ENCODE results near the gene FERMT3.
"Not testable (repeated sequence)": the region's sequence is repeated elsewhere in the genome, so short reads cannot be mapped to it uniquely, and the experiment has no call there.

Gene FERMT3

GRCh38 chr11:64237484-64237951 is 31.0 kb downstream of the FERMT3 start:
- no peak for DNase-seq

DNA sequence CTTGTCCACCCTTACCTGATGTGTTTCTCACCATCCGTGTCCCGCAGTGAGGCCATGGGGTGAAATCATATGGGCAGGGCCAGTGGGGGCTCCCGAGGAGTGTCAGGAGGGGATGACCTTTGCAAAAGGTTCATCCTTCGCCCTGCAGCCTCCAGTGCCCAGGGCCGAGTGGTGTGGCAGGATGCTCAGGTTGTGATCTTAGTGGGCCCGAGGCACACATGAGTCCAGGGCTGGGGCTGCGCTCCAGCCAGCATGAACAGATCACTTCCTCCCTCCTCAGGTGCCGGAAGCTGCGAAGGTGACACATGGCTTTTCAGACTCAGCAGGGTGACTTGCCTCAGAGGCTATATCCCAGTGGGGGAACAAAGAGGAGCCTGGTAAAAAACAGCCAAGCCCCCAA is 31.6 kb downstream of the FERMT3 start:
- no peak for DNase-seq

- no peak for DNase-seq
Observed at GRCh38 chr11:64238999-64239398, 32.5 kb downstream of the FERMT3 start.

DNA sequence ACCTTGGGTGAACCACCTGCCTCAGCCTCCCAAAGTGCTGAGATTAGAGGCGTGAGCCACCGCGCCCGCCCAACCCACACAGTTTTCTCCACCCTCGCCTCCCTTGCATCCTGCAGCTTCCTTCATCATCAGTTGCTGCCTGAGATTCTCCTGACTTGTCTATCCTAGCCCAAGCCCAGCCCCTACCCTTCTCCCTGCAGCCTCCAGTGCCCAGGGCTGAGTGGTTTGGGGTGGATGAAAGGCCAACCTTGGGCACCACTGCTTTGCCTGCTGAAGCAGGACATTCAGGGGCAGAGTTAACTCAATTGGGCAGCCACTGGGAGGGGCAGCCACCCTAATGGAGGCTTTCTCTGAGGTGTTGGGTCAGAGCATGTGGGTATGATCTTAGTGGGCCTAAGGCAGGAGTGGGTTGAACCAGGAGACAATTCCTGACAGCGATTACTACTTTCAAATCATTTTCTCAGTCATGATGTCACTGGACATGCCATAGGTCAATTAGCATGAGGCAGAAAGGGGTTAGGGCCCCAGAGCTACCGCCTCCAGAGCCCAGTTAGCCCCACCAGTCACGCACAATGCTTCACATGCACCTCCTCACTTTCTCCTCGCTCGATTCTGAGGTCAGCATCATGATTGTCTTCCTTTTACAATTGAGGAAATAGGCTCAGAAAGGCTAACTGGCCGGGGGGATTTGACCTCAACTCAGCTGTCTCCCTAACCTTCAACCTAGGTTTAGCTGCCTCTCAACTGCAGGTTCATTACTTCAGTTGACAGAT is 33.3 kb downstream of the FERMT3 start:
- no peak for DNase-seq

DNA sequence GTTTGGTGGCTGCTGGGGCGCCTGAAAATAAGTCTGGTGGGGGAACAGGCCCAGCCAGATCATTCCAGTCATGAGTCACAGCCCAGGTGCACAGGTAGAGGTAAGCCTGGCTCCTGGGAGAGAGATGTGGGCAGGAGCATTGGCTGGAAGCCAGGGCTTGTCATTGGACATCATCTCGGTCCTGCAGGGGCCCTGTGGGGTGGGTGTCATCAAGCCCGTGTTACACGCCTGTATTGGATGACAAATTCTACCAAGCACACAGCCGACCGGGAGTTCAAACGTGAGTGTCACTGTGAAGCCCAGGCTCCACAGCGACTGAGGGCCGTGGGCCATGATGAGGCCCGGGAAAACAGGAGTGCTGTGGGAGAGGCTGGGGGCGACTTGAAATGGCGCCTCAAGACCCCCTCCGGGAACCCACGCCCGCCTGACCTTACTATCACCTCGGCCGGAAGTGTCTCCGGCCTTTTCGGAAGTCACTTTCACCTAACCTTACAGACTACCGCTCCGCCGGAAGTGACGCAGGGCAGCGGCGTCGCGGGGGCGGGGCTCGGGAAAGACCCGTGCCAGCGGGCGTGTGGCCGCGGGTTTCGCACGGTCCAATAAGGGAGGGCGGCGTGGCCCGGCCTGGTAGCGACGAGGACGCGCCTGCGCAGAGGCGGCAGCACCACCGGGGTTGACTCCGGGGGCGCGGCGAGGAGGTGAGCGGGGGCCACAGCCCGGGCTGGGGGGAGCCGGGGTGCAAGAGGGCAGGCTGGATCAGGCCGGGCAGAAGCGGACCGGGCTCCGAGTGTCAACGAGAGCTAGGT is 34.1 kb downstream of the FERMT3 start, which contains the start of gene FKBP2:
Gene FKBP2, plus strand, starts transcription at position 661 of the 806 bp plus-strand sequence. CDS start 1,293 bp downstream, outside the sequence.
- DNase-seq, result peak; percentile 99

- DNase-seq, result peak; percentile 100
Observed at GRCh38 chr11:64241241-64241490, 34.6 kb downstream of the FERMT3 start.

DNA sequence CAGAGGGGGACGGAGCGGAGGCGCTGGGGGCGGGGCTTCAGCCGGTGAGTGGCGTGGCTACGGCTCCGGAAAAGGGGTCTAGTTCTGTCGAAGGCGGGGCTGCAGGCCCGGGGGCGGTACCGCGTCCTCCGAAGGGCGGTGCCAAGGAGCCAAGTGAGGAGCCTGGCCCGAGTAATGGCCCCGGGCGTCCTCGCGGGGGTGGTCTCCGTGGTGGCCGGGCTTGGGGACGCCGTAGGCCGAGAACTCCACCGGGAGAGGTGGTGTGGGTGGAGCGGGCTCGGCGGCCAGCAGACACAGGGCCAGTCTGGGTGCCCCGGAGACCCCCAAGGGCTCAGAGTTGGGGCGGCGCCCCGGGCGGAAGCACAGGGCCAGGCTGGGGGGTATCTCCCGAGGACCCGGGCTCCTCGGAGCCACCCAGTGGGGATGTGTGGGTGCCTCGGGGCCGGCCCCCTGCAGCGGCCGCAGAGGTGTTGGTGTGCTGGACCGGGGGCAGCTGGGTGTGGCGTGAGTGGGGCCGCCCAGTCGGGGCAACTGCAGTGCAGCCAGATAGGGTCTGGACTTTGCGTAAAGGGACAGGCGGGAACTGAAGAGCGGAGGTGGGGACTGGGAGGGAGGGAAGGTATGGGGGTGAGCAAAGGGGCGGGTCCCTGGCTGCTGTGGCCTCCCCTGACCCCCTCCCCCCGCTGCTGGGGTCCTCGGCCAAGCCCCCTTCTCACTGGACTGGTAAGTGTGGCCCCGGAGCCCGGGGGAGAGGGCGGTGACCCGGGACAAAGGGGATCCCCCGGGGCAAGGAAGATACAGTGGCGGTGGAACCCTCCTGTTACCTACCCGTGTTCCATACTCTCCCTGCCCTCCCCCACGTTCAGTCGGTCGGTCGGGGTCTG is 35.2 kb downstream of the FERMT3 start:
- DNase-seq, result no peak

GRCh38 chr11:64243236-64243854 is 36.8 kb downstream of the FERMT3 start:
- DNase-seq, result no peak

DNA sequence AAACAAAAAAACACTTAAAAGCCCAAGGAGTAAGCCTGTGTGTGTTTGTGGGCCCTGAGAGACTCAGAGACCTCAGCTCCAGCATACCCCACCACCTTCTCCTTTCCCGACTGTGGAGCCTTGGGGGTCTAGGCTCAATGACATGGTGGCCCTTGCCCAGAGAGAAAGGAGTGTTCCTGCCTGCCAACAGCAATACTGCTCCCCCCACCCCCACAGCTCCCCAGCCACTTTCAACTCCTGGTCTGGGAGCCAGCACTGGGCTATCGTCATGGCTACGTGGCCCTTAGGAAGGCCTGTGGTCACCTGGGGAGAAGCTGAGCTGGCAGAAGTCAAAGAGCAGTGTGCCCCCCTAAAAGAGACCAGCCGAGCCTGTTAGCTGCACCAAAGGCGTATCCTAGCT is 37.6 kb downstream of the FERMT3 start:
- no peak for DNase-seq

DNA sequence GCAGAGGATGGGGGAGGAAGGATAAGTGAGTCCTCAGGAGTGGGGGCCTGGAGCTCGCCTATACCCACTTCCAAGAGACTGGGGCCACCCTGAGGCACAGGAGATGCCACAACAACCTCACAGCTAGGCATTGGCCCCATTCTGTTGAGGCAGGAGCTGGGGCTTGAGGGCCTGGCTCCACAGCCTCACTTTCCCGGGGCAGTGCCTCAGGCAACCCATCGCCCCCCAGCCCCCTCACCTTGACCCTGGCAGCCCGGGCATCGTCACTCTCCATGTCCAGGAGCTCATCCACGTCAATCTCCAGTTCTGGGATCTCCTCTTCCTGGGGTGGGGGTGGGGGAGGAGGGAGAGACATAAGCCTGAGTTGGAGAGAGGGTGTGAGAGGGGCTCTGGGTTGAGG is 38.4 kb downstream of the FERMT3 start:
- DNase-seq, result no peak

GRCh38 chr11:64245401-64245796 is 38.9 kb downstream of the FERMT3 start:
- no peak for DNase-seq

GRCh38 chr11:64245797-64246620 is 39.5 kb downstream of the FERMT3 start:
- DNase-seq, result peak; percentile 86

GRCh38 chr11:64246621-64246870 is 40.0 kb downstream of the FERMT3 start:
- not testable (repeated sequence) for DNase-seq

GRCh38 chr11:64246871-64247728 is 40.6 kb downstream of the FERMT3 start, which contains the start of gene PPP1R14B:
Gene PPP1R14B, minus strand, starts transcription at chr11:64246943. Its CDS starts 270 bp downstream, at chr11:64246673.
- DNase-seq, result peak; percentile 90

GRCh38 chr11:64247729-64248531 is 41.4 kb downstream of the FERMT3 start:
- DNase-seq, result no peak

DNA sequence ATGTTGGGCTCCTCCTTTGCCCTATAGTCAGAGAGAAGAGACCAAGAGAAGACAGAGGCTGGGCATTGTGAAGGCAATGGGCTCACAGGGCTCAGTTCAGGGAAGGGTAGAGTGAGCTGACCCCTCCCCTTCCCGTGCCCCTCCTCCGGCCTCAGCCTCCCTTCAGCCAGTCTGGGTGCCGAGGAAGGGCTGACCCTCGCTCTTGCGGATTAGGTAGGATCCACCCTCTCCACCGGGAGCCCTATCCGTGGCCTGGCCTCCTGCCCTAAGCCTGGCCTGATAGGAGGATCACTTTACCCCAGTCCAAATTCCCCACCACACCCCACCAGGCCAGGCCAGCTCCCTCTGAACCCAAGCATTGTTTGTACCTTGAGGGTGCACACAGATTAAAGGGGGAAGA is 42.1 kb downstream of the FERMT3 start:
- no peak for DNase-seq

- DNase-seq, result no peak
Observed at GRCh38 chr11:64249038-64249437, 42.5 kb downstream of the FERMT3 start.

DNA sequence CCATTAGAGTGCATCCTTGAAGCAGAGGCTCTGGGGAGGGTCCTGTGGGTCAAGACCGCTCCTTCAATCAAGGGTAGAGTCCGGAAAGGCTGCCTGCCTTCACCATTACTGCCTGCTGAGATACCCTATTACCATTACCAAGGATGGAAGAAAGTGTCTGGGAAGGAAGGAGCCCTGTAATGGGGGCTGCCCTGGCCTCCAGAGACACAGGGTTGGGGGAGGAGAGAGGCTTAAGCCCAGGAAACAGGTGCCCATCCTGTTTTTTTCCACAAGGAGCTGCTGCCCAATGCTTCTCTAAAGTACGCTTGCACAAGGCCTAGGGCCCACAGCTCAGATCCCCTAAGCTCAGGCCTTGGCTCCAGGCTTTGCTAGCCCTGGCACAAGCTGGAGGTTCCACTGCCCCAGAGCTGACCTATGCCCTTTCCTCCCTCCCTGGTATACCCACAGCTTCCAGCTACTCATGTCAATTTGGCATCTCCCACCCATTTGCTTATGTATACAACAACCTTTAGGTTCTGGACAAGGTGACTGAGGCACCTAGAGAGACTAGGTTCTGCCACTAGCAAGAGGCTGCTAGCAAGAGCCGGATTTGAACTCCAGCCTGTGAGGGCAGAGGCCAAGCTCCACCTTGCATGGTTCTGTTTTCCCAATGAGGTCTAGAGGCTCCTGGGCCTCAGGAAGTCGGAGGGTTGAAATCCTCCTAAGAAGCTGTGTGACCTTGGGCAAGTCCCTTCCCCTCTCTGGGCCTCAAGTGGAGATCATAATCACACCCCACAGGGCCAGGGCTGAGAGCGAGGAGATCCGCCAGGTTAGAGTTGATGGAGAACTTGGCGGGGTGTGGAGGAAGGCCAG is 43.3 kb downstream of the FERMT3 start:
- no peak for DNase-seq

DNA sequence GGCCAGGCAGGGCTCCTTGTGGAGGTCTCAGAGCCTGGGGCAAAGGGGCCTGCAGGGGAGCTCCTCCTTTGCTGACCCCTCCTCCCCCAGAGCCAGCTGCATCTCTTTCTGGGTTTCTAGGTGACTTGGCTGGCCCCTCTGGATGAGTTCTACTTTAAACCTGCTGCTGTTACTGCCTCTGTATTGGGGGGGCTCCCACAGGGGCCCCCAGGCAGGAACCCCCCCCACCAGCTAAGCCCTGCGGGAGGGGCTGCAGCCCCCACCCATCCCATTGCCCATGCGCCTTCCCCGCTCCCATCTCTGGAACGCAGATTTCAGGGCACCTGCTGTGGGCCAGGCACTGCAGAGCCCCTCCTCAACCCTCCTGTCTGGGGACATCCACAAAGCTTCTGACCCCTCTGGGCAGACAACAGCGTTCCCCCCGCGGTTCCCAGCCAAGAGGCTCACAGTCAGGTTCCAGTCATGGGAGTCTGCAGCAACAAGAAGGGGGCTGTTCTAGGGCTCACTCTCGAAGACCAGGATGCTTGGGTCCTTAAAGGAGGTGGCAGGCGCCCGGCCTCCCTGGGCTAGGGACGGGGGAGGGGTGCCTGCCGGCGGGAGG is 44.0 kb downstream of the FERMT3 start:
- DNase-seq, result no peak

Measured in activated CD8-positive, alpha-beta memory T cell treated with anti-CD3 and anti-CD28 coated beads, Interleukin-2, amount 50 U/mL, for 48 hours (primary cell).